Globus pallidus (tissue), 1 donor: ENCODE results near the gene OPN1LW.
"Not testable (repeated sequence)": the region's sequence is repeated elsewhere in the genome, so short reads cannot be mapped to it uniquely, and the experiment has no call there.

Experiments used
- DNase-seq: peaks from one replicate; pipeline ENCODE4 v3.0.0-alpha.2; 2015; ENCODE audit warnings: low spot score

The OPN1LW gene

DNA sequence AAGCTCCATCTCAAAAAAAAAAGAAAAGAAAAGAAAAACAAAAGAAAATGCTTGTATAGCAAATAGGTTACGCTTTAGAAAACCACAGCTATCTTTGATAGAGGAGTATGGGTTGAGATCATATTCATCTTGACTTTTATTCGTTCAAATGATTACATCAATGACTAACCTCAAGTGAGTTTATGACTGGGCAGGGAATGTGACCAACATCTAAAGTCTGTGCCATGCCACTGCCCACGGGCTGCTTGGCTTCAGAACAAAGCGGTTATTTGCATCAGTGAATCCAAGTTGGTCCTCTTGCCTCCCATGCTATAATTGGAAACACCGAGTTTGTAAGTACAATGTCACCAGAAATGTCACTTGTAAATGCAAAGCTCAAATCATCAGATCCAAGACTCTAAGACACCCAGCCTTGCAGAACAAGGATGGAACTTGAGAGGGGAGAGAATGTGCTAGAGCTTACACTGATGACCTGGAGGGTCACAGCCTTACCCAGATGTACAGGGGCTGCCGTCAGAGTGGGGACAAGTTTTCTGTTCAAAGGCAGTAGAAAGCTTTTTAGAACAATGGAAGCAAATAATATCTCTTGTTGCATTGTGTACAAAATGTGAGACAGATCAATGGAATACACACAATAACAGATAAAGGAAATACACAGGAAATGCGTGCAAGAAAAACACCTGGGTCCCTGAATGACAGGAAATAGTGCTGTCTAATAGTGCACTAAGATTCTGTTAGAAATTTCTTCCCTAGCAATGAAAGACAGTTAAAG, 8.4 kb upstream of the OPN1LW start:
- DNase-seq: no peak

DNA sequence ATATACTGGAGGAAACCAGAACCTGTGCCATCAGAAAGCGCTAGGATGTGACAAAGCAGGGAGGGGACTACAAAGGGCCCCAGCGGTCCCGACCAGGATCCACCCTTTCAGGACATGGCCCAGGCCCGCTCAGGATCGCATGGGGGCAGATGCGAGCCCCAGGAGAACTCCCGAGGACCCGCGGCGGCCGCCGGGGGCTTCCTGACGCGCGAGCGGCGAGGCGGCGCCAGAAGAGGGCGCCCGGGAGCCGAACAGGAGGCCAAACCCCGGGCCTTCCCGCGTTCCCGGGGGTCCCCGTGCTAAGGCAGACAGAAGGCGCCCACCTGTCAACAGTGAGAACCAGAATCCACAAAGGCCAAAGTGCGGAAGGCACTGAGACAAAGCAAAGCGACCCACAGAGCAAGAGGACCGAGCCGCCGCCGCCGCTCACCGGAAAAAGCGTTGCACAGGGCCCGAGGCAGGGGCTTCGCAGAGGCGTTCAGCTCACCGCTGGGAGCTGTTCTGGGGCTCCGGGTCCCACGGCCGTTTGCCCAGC, 7.3 kb upstream of the OPN1LW start:
- DNase-seq: no peak

DNA sequence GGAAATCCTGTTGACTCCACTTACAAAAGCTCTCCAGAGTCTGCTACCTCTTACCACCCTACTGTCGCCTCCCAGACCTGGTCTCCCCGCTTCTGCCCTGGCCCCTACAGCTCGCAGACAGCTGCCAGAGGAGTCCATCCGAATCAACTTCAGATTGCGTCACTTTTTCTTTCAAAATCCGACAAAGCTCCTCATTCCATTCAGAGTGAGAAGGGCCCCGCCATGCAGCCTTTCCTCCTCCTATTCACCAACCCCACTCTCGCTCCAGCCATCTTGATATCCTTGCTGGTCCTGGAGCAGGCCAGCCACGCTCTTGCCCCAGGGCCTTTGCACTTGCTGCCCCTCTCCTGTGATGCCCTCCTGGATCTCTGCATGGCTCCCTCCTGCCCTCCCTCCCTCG, 5.2 kb upstream of the OPN1LW start:
- no peak for DNase-seq

DNA sequence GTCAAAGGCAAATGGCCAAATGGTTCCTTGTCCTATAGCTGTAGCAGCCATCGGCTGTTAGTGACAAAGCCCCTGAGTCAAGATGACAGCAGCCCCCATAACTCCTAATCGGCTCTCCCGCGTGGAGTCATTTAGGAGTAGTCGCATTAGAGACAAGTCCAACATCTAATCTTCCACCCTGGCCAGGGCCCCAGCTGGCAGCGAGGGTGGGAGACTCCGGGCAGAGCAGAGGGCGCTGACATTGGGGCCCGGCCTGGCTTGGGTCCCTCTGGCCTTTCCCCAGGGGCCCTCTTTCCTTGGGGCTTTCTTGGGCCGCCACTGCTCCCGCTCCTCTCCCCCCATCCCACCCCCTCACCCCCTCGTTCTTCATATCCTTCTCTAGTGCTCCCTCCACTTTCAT, 3.8 kb upstream of the OPN1LW start:
- no peak for DNase-seq

DNA sequence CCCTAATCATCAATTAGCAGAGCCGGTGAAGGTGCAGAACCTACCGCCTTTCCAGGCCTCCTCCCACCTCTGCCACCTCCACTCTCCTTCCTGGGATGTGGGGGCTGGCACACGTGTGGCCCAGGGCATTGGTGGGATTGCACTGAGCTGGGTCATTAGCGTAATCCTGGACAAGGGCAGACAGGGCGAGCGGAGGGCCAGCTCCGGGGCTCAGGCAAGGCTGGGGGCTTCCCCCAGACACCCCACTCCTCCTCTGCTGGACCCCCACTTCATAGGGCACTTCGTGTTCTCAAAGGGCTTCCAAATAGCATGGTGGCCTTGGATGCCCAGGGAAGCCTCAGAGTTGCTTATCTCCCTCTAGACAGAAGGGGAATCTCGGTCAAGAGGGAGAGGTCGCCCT, 3.3 kb upstream of the OPN1LW start:
- no peak for DNase-seq

DNA sequence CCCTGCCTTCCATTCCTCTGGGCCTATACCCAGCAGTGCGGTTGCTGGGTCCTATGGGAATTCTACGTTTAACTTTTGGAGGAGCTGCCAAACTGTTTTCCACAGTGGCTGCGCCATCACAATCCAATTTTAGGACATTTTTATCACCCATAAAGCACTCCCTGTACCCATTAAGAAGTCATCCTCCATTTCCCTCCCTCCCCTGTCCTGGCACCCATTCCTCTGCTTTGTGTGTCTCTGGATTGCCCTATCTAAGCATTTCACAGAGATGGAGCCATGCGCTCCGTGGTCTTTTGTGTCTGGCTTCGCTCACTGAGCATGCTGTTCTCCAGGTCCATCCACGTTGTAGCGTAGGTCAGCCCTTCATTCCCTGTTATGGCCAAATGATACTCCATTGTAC, 1.7 kb upstream of the OPN1LW start:
- DNase-seq: no peak

DNA sequence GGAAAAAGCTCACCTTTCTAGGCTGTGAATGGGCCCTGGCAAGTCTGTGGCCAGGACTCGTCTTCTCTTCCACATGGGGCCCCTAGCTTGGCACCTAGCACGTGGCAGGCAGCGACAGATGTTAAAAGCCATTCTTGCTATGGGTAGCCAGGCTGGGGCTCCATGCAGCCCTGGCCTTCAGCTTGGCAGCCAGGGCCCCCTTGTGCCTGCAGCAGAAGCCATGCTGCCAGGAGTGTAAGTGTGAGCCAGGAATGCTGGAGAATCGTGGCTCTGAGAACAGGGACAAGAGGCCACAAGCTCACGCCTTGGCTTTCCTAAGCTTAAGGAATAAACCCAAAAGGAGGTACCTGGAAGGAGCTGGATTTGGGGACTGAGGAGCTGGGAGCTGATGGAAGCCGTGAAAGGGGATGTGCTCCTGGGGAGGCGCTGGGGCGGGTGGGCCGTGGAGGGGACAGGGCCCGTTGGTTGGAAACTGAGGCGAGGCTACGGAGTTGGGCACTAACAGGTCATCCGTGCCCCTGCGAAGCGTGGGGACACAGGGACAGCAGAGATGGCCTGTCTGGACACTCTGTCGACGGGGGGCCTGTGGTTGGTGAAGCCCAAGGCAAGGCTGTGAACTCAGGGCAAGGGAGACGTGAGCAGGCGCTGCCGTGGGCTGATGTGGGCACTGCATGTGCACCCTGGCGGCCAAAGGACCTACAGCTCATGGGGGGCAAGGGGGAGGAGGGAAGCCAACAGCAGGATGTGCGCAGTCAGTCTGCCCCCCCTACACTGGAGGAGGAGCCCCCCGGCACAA, 895 bp upstream of the OPN1LW start:
- DNase-seq: no peak

DNA sequence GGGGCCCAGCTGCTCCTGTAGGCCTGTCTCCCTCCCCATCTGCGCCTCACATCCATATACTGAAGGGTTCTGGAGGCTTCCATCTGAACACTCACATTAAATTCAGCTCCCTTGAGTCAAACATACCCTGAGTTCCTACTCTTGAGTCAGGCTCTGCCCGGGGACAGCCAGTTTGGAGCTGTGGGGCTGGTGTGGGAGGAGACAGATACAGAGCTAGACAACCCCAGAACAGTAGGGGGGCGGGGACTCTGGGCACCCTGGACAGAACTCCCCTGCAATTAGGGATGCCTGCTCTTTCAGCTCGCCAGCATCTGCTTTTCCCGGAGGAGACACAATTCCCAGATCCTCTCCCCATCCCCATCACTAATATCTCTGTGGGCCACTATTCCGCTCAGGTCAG, 7.0 kb downstream of the OPN1LW start:
- DNase-seq: not testable (repeated sequence)

DNA sequence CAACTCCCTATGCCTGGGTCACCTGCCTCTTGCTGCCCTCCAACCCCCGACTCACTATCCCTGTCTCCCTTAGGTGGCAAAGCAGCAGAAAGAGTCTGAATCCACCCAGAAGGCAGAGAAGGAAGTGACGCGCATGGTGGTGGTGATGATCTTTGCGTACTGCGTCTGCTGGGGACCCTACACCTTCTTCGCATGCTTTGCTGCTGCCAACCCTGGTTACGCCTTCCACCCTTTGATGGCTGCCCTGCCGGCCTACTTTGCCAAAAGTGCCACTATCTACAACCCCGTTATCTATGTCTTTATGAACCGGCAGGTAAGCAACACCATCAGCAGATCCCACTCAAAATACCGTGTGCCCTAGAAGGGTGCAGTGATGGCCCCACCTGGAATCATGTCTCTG, 12.2 kb downstream of the OPN1LW start:
- DNase-seq: not testable (repeated sequence)

DNA sequence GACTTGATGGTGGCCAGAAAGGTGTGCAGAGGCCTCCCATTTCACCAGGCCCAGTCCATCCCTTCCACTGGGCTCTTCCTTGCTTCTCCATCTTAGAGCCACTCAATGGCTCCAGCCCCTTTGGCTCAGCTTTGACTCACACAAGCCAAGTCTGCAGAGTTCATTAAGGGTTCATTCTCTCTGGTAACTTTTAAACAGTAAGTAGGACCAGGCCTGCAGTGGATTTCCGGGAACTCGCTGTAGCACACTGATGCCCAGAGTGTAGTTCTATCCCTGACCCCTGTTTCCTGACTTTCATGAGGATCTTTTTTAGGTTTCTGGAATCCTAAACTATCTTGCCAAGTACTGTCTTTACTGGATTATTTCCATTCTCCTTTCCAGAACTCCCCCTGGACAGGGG, 13.2 kb downstream of the OPN1LW start:
- not testable (repeated sequence) for DNase-seq

DNA sequence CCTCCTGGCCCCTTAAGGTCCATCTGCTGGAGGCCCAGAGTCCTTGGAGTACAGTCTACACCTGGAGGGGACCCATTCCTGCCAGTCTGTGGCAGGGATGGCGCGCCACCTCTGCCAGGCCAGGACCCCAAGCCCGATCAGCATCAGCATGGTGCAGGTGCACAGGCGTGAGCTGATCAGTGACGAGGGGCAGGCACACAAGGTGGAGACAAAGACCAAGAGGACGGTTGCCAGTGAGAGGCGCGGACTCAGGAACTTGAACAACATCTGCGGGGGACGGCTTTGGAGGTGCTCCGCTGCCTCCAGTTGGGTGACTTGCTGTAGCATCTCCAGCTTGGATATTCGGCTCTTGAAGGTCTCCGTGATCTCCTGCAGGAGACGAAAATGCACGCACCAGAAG, 15.3 kb downstream of the OPN1LW start:
- DNase-seq: not testable (repeated sequence)

DNA sequence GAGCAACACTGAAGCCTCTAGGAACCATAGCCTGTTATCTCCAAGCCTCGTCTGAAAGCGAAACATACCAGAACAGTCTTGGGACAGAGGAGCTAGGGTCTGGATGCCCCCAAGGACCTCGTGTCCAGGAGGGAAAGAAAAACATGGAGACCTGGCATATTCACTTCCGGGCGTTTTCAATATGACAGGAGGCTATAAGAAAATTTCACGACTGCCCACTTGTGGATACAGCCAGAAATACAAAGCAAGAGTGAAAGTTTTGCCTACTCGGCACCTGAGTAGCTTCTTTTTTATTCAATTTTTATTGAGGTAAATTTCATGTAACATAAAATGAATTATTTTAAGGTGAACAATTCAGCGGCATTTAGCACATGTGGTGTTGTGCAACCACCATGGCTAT, 20.9 kb downstream of the OPN1LW start:
- DNase-seq: not testable (repeated sequence)

DNA sequence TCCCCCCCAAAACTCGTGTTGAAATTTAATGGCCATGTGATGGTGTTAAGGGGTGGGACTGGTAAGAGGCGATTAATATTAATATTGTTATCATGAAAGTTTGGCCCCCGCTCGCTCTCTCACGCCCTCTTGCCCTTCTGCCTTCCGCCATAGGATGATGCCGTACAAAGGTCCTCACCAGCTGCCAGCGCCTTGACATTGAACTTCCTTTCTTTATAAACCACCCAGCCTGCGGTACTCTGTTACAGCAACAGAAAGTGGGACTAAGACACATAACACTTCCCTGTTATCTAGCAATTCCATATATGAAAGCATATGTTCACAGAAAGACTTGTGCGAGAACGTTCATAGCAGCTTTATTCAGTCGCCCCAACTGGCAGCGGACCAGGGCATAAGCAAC, 24.3 kb downstream of the OPN1LW start:
- not testable (repeated sequence) for DNase-seq

DNA sequence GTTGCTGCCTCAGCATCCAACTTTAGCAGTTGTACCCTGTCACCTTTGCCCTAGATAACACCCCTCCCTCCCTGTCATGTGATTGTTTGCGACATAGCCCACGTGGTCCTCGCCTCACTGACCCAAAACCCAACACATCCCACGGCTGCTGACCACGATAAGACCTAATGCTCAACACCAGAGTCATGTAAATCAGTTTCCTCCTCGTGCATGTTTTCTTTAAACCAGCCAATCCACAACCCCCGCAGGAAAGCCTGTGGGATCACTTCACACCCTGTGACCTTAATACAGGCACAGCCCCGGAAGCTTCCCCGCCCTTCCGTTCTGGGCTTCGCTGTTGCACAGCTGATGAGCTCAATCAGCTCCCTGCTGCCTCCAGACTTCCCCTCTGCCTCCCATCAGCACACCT, 28.5 kb downstream of the OPN1LW start:
- not testable (repeated sequence) for DNase-seq

DNA sequence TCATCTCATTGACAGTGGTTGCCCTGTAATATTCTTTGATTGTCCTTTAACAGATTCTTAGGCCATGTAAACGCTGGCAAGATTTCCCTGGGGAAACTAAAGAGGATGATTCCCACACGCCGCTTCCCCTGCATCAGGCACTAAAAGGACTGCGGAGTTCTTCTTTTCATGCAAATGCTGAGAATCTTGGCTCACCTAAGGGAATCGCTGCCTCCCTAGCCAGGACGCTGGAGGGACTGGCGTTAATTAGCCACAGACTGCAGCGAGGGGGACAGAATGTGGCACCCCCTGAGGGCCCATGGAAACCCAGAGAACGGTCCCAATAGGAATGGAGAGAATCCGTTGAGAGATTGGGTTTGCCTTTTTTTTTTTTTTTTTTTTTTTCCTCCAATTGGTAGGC, 30.3 kb downstream of the OPN1LW start:
- DNase-seq: not testable (repeated sequence)

DNA sequence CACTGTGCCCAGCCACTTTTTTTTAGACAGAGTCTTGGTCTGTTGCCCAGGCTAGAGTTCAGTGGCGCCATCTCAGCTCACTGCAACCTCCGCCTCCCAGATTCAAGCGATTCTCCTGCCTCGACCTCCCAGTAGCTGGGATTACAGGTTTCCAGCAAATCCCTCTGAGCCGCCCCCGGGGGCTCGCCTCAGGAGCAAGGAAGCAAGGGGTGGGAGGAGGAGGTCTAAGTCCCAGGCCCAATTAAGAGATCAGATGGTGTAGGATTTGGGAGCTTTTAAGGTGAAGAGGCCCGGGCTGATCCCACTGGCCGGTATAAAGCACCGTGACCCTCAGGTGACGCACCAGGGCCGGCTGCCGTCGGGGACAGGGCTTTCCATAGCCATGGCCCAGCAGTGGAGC, 38.3 kb downstream of the OPN1LW start, which contains the start of gene OPN1MW:
Gene OPN1MW, plus strand, starts transcription at position 301 of the 400 bp plus-strand sequence. Its CDS starts 82 bp downstream, at position 383.
- not testable (repeated sequence) for DNase-seq

DNA sequence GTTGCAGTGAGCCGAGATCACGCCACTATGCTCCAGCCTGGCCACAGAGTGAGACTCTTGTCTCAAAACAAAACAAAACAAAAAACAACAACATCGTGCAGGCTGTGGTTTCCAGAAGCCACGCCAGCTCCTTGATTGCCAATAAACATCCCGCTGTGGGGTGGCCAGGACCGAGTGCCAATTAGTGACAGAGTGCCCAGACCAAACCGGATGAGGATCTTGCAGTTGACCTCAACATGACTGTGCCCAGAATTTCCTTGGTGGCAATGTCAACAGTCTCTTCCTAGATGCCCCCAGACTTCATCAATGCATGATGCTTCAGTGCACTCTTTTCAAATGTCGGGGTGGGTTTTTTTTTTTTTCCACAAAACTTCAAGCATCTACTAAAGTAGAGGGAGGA, 39.8 kb downstream of the OPN1LW start:
- not testable (repeated sequence) for DNase-seq

DNA sequence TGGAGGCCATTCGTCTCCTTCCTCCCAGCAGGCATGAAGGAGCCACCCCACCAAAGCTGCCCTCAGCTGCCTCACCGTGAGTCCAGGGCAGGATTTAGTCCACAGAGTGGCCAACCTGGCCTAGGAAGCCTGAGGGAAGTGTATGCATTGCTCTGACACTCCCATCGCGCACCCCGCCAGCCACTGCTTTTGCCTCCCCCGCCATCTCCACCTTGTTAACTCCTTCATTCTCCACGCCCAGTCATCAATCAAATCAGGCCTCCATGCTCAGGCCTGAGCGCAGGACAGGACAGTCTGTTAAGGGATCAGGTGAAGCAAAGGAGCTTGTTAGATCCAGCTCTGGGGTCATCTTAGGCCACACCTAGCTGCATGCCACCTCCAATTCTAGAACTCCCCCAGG, 48.8 kb downstream of the OPN1LW start:
- not testable (repeated sequence) for DNase-seq

DNA sequence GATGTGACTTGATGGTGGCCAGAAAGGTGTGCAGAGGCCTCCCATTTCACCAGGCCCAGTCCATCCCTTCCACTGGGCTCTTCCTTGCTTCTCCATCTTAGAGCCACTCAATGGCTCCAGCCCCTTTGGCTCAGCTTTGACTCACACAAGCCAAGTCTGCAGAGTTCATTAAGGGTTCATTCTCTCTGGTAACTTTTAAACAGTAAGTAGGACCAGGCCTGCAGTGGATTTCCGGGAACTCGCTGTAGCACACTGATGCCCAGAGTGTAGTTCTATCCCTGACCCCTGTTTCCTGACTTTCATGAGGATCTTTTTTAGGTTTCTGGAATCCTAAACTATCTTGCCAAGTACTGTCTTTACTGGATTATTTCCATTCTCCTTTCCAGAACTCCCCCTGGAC, 50.3 kb downstream of the OPN1LW start:
- DNase-seq: not testable (repeated sequence)

DNA sequence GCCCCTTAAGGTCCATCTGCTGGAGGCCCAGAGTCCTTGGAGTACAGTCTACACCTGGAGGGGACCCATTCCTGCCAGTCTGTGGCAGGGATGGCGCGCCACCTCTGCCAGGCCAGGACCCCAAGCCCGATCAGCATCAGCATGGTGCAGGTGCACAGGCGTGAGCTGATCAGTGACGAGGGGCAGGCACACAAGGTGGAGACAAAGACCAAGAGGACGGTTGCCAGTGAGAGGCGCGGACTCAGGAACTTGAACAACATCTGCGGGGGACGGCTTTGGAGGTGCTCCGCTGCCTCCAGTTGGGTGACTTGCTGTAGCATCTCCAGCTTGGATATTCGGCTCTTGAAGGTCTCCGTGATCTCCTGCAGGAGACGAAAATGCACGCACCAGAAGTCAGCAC, 52.4 kb downstream of the OPN1LW start:
- DNase-seq: not testable (repeated sequence)
